ENCODE measurements around the gene HELZ2. TPM values are rescaled to one million over a fixed set of nuclear protein-coding genes. Genes with fewer than 3 reads are reported as not detected.

HELZ2 gene
- total and polyA plus RNA-seq, 2 experiments from 2014 or later: 5.2 to 48.9 TPM

- TF ChIP-seq ZNF462 (CRISPR knock-in tag; IDR thresholded peaks at IDR 0.05): no peak
- TF ChIP-seq REST (IDR thresholded peaks at IDR 0.05; ENCODE audit: unreplicated experiment): no peak
- TF ChIP-seq NANOG (IDR thresholded peaks at IDR 0.05; ENCODE audit: borderline replicate concordance): no peak
- no peak for TF ChIP-seq POLR2AphosphoS5 (IDR thresholded peaks at IDR 0.05; ENCODE audit: low read depth)
- no peak for TF ChIP-seq CREB1 (CRISPR knock-in tag; IDR thresholded peaks at IDR 0.05; ENCODE audit: low read depth)
- no peak for TF ChIP-seq EZH2phosphoT487 (IDR thresholded peaks at IDR 0.05; ENCODE audit: unreplicated experiment)
- no peak for TF ChIP-seq ZNF114 (CRISPR knock-in tag; IDR thresholded peaks at IDR 0.05)
- no peak for TF ChIP-seq EZH2 (IDR thresholded peaks at IDR 0.05; ENCODE audit: low read depth, unreplicated experiment)
- TF ChIP-seq JUNB (IDR thresholded peaks at IDR 0.05; ENCODE audit: unreplicated experiment): no peak
Measured at GRCh38 chr20:63567136-63567385, 7.0 kb downstream of the HELZ2 start (continued).
